Measurements from ENCODE around the gene ADD3. TPM values are rescaled to one million over a fixed set of nuclear protein-coding genes. Genes with fewer than 3 reads are reported as not detected.
A peak's percentile ranks its signal among the peaks of the same experiment; 100 is the strongest.

Gene ADD3
- total and polyA plus RNA-seq, 10 of the 15 experiments (the other 5 are each of a cell fraction or from before 2014, with no cell fraction given), result 27.3 to 129 (median 67.8) TPM

DNA sequence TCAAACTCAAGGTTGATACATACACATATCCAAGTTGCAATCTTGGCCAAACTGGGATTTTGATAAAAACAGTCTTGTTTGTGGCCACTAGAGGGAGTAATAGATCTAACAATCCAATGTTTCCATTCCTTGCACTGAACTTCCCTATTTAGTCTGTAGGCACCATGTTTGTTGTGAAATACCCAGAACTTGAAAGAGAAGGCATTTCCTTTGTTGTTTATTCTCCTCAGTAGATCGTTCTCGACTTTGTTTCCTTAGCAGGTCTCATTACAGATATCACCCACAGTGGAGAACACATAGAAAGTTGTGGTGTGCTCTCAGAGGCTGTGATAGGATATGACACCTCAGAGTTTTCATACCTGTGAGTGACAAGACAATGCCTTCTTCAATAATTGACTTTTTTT, 129.4 kb downstream of the ADD3 start (continued):
- TF ChIP-seq, protein P1, sequence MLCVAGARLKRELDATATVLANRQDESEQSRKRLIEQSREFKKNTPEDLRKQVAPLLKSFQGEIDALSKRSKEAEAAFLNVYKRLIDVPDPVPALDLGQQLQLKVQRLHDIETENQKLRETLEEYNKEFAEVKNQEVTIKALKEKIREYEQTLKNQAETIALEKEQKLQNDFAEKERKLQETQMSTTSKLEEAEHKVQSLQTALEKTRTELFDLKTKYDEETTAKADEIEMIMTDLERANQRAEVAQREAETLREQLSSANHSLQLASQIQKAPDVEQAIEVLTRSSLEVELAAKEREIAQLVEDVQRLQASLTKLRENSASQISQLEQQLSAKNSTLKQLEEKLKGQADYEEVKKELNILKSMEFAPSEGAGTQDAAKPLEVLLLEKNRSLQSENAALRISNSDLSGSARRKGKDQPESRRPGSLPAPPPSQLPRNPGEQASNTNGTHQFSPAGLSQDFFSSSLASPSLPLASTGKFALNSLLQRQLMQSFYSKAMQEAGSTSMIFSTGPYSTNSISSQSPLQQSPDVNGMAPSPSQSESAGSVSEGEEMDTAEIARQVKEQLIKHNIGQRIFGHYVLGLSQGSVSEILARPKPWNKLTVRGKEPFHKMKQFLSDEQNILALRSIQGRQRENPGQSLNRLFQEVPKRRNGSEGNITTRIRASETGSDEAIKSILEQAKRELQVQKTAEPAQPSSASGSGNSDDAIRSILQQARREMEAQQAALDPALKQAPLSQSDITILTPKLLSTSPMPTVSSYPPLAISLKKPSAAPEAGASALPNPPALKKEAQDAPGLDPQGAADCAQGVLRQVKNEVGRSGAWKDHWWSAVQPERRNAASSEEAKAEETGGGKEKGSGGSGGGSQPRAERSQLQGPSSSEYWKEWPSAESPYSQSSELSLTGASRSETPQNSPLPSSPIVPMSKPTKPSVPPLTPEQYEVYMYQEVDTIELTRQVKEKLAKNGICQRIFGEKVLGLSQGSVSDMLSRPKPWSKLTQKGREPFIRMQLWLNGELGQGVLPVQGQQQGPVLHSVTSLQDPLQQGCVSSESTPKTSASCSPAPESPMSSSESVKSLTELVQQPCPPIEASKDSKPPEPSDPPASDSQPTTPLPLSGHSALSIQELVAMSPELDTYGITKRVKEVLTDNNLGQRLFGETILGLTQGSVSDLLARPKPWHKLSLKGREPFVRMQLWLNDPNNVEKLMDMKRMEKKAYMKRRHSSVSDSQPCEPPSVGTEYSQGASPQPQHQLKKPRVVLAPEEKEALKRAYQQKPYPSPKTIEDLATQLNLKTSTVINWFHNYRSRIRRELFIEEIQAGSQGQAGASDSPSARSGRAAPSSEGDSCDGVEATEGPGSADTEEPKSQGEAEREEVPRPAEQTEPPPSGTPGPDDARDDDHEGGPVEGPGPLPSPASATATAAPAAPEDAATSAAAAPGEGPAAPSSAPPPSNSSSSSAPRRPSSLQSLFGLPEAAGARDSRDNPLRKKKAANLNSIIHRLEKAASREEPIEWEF (IDR thresholded peaks at IDR 0.05; ENCODE audit: insufficient replicate concordance, low read depth, low read length), result no peak
- TF ChIP-seq NFXL1 (IDR thresholded peaks at IDR 0.05; ENCODE audit: borderline replicate concordance), result no peak
- TF ChIP-seq, protein P2, sequence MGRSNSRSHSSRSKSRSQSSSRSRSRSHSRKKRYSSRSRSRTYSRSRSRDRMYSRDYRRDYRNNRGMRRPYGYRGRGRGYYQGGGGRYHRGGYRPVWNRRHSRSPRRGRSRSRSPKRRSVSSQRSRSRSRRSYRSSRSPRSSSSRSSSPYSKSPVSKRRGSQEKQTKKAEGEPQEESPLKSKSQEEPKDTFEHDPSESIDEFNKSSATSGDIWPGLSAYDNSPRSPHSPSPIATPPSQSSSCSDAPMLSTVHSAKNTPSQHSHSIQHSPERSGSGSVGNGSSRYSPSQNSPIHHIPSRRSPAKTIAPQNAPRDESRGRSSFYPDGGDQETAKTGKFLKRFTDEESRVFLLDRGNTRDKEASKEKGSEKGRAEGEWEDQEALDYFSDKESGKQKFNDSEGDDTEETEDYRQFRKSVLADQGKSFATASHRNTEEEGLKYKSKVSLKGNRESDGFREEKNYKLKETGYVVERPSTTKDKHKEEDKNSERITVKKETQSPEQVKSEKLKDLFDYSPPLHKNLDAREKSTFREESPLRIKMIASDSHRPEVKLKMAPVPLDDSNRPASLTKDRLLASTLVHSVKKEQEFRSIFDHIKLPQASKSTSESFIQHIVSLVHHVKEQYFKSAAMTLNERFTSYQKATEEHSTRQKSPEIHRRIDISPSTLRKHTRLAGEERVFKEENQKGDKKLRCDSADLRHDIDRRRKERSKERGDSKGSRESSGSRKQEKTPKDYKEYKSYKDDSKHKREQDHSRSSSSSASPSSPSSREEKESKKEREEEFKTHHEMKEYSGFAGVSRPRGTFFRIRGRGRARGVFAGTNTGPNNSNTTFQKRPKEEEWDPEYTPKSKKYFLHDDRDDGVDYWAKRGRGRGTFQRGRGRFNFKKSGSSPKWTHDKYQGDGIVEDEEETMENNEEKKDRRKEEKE (IDR thresholded peaks at IDR 0.05), result no peak
- TF ChIP-seq SMC3 (IDR thresholded peaks at IDR 0.05; ENCODE audit: borderline replicate concordance, low read length), result peak; percentile 82
- peak; percentile 89 for TF ChIP-seq RAD21 (IDR thresholded peaks at IDR 0.05; ENCODE audit: insufficient read depth, low read depth, low read length)
- no peak for TF ChIP-seq POU2F2 (IDR thresholded peaks at IDR 0.05; ENCODE audit: borderline replicate concordance, low read depth, low read length)
- no peak for TF ChIP-seq KDM1A (IDR thresholded peaks at IDR 0.05; ENCODE audit: borderline replicate concordance)
- no peak for TF ChIP-seq CHD4 (IDR thresholded peaks at IDR 0.05)
- TF ChIP-seq STAT1 (conservative IDR thresholded peaks at IDR 0.05), result no peak
- no peak for TF ChIP-seq ZNF384 (IDR thresholded peaks at IDR 0.05; ENCODE audit: borderline replicate concordance, low read depth, low read length)
- TF ChIP-seq, protein P3, sequence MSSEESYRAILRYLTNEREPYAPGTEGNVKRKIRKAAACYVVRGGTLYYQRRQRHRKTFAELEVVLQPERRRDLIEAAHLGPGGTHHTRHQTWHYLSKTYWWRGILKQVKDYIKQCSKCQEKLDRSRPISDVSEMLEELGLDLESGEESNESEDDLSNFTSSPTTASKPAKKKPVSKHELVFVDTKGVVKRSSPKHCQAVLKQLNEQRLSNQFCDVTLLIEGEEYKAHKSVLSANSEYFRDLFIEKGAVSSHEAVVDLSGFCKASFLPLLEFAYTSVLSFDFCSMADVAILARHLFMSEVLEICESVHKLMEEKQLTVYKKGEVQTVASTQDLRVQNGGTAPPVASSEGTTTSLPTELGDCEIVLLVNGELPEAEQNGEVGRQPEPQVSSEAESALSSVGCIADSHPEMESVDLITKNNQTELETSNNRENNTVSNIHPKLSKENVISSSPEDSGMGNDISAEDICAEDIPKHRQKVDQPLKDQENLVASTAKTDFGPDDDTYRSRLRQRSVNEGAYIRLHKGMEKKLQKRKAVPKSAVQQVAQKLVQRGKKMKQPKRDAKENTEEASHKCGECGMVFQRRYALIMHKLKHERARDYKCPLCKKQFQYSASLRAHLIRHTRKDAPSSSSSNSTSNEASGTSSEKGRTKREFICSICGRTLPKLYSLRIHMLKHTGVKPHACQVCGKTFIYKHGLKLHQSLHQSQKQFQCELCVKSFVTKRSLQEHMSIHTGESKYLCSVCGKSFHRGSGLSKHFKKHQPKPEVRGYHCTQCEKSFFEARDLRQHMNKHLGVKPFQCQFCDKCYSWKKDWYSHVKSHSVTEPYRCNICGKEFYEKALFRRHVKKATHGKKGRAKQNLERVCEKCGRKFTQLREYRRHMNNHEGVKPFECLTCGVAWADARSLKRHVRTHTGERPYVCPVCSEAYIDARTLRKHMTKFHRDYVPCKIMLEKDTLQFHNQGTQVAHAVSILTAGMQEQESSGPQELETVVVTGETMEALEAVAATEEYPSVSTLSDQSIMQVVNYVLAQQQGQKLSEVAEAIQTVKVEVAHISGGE (CRISPR knock-in tag; IDR thresholded peaks at IDR 0.05), result no peak
- no peak for TF ChIP-seq MYC (IDR thresholded peaks at IDR 0.05; ENCODE audit: insufficient read depth, insufficient read length, insufficient replicate concordance, low read length, severe bottlenecking)
- no peak for TF ChIP-seq EGR1 (IDR thresholded peaks at IDR 0.05; ENCODE audit: borderline replicate concordance in 1 of 2, low read depth in 2 of 2, low read length in 2 of 2)
- no peak for TF ChIP-seq POLR2AphosphoS5 (IDR thresholded peaks at IDR 0.05; ENCODE audit: low read length)
- TF ChIP-seq LARP7 (IDR thresholded peaks at IDR 0.05), result no peak
- TF ChIP-seq FOXM1 (IDR thresholded peaks at IDR 0.05; ENCODE audit: low read depth, low read length), result peak; percentile 41; the same call in 1 of the 2 replicates
- no peak for TF ChIP-seq ZZZ3 (IDR thresholded peaks at IDR 0.05; ENCODE audit: control insufficient read depth, insufficient read length, low read depth)
- TF ChIP-seq, protein P4, sequence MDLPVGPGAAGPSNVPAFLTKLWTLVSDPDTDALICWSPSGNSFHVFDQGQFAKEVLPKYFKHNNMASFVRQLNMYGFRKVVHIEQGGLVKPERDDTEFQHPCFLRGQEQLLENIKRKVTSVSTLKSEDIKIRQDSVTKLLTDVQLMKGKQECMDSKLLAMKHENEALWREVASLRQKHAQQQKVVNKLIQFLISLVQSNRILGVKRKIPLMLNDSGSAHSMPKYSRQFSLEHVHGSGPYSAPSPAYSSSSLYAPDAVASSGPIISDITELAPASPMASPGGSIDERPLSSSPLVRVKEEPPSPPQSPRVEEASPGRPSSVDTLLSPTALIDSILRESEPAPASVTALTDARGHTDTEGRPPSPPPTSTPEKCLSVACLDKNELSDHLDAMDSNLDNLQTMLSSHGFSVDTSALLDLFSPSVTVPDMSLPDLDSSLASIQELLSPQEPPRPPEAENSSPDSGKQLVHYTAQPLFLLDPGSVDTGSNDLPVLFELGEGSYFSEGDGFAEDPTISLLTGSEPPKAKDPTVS (IDR thresholded peaks at IDR 0.05; ENCODE audit: low read depth, low read length), result no peak

All from GM12878 (cell line).